ENCODE results near the gene MMP28. TPM values are rescaled to one million over a fixed set of nuclear protein-coding genes. Genes with fewer than 3 reads are reported as not detected.

MMP28 gene
- total RNA-seq, 4 donors from 2014 or later, result 2.9 to 58.4 (median 11.0) TPM

GRCh38 chr17:35808962-35809854 is 13.8 kb upstream of the MMP28 start, which contains the start of gene TAF15:
Gene TAF15 (plus strand): TSS chr17:35809484. CDS start chr17:35809570, 86 bp downstream.
- intact Hi-C loops (cut with DNase I; ENCODE audit: low total_unique reads), result loop anchor here (5.0 kb wide), 1 partner anchor 42 kb away; no protein-coding TSS in a partner anchor
- peak within 1 kb of the TSS; percentile 98 to 100 for H3K4me3 ChIP-seq
- H3K27me3 ChIP-seq, result no peaks in the 10 kb centered on the region
- no peaks in the 10 kb centered on the region for H3K9me3 ChIP-seq
- peaks cover 0 to 4% of the 10 kb centered on the region in 2 donors for H3K4me1 ChIP-seq
- TF ChIP-seq POLR2A (IDR thresholded peaks at IDR 0.05), result peak; percentile 97 to 99
- peak; percentile 63 to 89 (median 71) for TF ChIP-seq CTCF (IDR thresholded peaks at IDR 0.05)
- H3K27ac ChIP-seq, result peak within 1 kb of the TSS; percentile 98 to 99
- no peaks in the 10 kb centered on the region for H3K36me3 ChIP-seq
- peak; percentile 95 to 96 for DNase-seq

GRCh38 chr17:35808240-35808961 is 13.0 kb upstream of the MMP28 start:
- intact Hi-C loops (cut with DNase I; ENCODE audit: low total_unique reads), result loop anchor here (5.0 kb wide), 1 partner anchor 41 kb away; no protein-coding TSS in a partner anchor
- no peak for DNase-seq
- Histone ChIP-seq H3K27ac (peak overlapping the region; percentile 98 to 99), H3K27me3 (no peaks in the 10 kb centered on the region), H3K9me3 (no peaks in the 10 kb centered on the region), H3K36me3 (no peaks in the 10 kb centered on the region), H3K4me1 (peaks cover 0 to 4% of the 10 kb centered on the region in 2 donors), H3K4me3 (peak overlapping the region; percentile 98 to 100)
- no peak for TF ChIP-seq POLR2A (IDR thresholded peaks at IDR 0.05)
- TF ChIP-seq CTCF (IDR thresholded peaks at IDR 0.05), result no peak

GRCh38 chr17:35807371-35808144 is 12.1 kb upstream of the MMP28 start:
- TF ChIP-seq POLR2A (IDR thresholded peaks at IDR 0.05), result no peak
- peaks cover 0 to 4% of the 10 kb centered on the region in 2 donors for H3K4me1 ChIP-seq
- no peaks in the 10 kb centered on the region for H3K36me3 ChIP-seq
- no peak overlapping the region for H3K27ac ChIP-seq
- DNase-seq, result no peak
- no peak overlapping the region for H3K4me3 ChIP-seq
- intact Hi-C loops (cut with DNase I; ENCODE audit: low total_unique reads), result loop anchor here (5.0 kb wide), 1 partner anchor 40 kb away; no protein-coding TSS in a partner anchor
- H3K27me3 ChIP-seq, result no peaks in the 10 kb centered on the region
- H3K9me3 ChIP-seq, result no peaks in the 10 kb centered on the region

- H3K27ac ChIP-seq, result no peak overlapping the region
- no peaks in the 10 kb centered on the region for H3K27me3 ChIP-seq
- intact Hi-C loops (cut with DNase I; ENCODE audit: low total_unique reads), result loop anchor here (5.0 kb wide), 1 partner anchor 37 kb away; no protein-coding TSS in a partner anchor
- TF ChIP-seq POLR2A (IDR thresholded peaks at IDR 0.05), result no peak
- peak; percentile 81 to 97 (median 86) for TF ChIP-seq CTCF (IDR thresholded peaks at IDR 0.05)
- H3K36me3 ChIP-seq, result no peaks in the 10 kb centered on the region
- DNase-seq, result no peak
- H3K4me3 ChIP-seq, result no peak overlapping the region
- peaks cover 5 to 8% of the 10 kb centered on the region in 2 donors for H3K4me1 ChIP-seq
- no peaks in the 10 kb centered on the region for H3K9me3 ChIP-seq
Observed at GRCh38 chr17:35804658-35805192, 9.3 kb upstream of the MMP28 start.
